GM21576 (cell line): ENCODE measurements around the gene SLC8A1.

Experiments used
- ATAC-seq: cut with Tn5 transposase; IDR thresholded peaks from one replicate; pipeline ENCODE4 v1.9.1; 2021; ENCODE audit warnings: mild to moderate bottlenecking, moderate library complexity; ENCODE audit not compliant: unreplicated experiment

SLC8A1 gene

GRCh38 chr2:40204268-40204667 lies 247.6 kb downstream of the SLC8A1 start:
- no peak for ATAC-seq

- ATAC-seq = no peak
Measured at GRCh38 chr2:40202798-40203400, 249.0 kb downstream of the SLC8A1 start.

GRCh38 chr2:40201425-40201824 lies 250.5 kb downstream of the SLC8A1 start:
- no peak for ATAC-seq

GRCh38 chr2:40200366-40200915 lies 251.4 kb downstream of the SLC8A1 start:
- ATAC-seq = no peak

- no peak for ATAC-seq
Measured at GRCh38 chr2:40199771-40200170, 252.1 kb downstream of the SLC8A1 start.

- no peak for ATAC-seq
Measured at GRCh38 chr2:40197121-40197520, 254.8 kb downstream of the SLC8A1 start.

- no peak for ATAC-seq
Measured at GRCh38 chr2:40193670-40194026, 258.2 kb downstream of the SLC8A1 start.

GRCh38 chr2:40192864-40193669 lies 258.8 kb downstream of the SLC8A1 start:
- ATAC-seq = no peak

- no peak for ATAC-seq
Measured at GRCh38 chr2:40190457-40190856, 261.4 kb downstream of the SLC8A1 start.

- ATAC-seq = no peak
Measured at GRCh38 chr2:40189881-40190280, 262.0 kb downstream of the SLC8A1 start.

GRCh38 chr2:40187054-40187453 lies 264.8 kb downstream of the SLC8A1 start:
- ATAC-seq = no peak

- no peak for ATAC-seq
Measured at GRCh38 chr2:40184551-40184950, 267.3 kb downstream of the SLC8A1 start.

GRCh38 chr2:40181855-40182254 lies 270.0 kb downstream of the SLC8A1 start:
- no peak for ATAC-seq

- no peak for ATAC-seq
Measured at GRCh38 chr2:40179801-40180200, 272.1 kb downstream of the SLC8A1 start.

GRCh38 chr2:40178971-40179370 lies 272.9 kb downstream of the SLC8A1 start:
- ATAC-seq = peak; percentile 79

GRCh38 chr2:40178171-40178778 lies 273.6 kb downstream of the SLC8A1 start:
- peak; percentile 41 for ATAC-seq

GRCh38 chr2:40177366-40177765 lies 274.5 kb downstream of the SLC8A1 start:
- ATAC-seq = no peak

GRCh38 chr2:40173276-40173675 lies 278.6 kb downstream of the SLC8A1 start:
- ATAC-seq = no peak

GRCh38 chr2:40169856-40170255 lies 282.0 kb downstream of the SLC8A1 start:
- no peak for ATAC-seq

GRCh38 chr2:40169430-40169829 lies 282.5 kb downstream of the SLC8A1 start:
- ATAC-seq = no peak

GRCh38 chr2:40168546-40168945 lies 283.3 kb downstream of the SLC8A1 start:
- no peak for ATAC-seq

GRCh38 chr2:40168032-40168431 lies 283.9 kb downstream of the SLC8A1 start:
- no peak for ATAC-seq
